SK-N-SH (cell line): ENCODE measurements around the gene NFIA. TPM values are rescaled to one million over a fixed set of nuclear protein-coding genes. Genes with fewer than 3 reads are reported as not detected.
"Not testable (repeated sequence)": the region's sequence is repeated elsewhere in the genome, so short reads cannot be mapped to it uniquely, and the experiment has no call there.

Experiments
- CTCF ChIA-PET: fragments of 300-600, 350-600 bp; formaldehyde crosslinking; extraction: SDS; loops from one replicate; lab custom pipeline; 2021; lab: Yijun Ruan, JAX
- POLR2A ChIA-PET: fragments of 350-600 bp; sonication (Branson Sonifier 250); formaldehyde crosslinking; extraction: SDS; loops from one replicate; lab custom pipeline; 2020; ENCODE audit warnings: antibody characterized with exemption, inconsistent platforms; lab: Yijun Ruan, JAX
- DNase-seq: peaks from one replicate; pipeline ENCODE4 v3.0.0; 2012
- H2AFZ ChIP-seq: fragments of 200-600 bp; sonication (generic); 2 replicates; pipeline ENCODE4 v1.8.1; 2016; ENCODE audit warnings: antibody characterized with exemption, mild to moderate bottlenecking, low read depth
- H3F3A ChIP-seq: fragments of 200-600 bp; sonication (generic); replicated peaks from 2 replicates; pipeline ENCODE3; 2016; ENCODE audit warnings: antibody characterized with exemption, mild to moderate bottlenecking; ENCODE audit not compliant: insufficient read depth
- H3K27ac ChIP-seq, 2 experiments: fragments of 200-500 bp in 1 of 2; fragments of 200-600 bp in 1 of 2; sonication (Bioruptor generic) in 1 of 2; sonication (generic), shearing (Covaris generic) in 1 of 2; 2 replicates each; pipeline versions ENCODE4 v1.5.1 to v1.6.1; 2014 to 2016; ENCODE audit warnings: low read depth in 2 of 2, inconsistent platforms in 1 of 2, low read length in 1 of 2, mild to moderate bottlenecking in 1 of 2, mixed read lengths in 1 of 2
- H3K27me3 ChIP-seq: fragments of 200-600 bp; sonication (generic), shearing (Covaris generic); 2 replicates; pipeline ENCODE4 v1.6.1; 2016; ENCODE audit warnings: mixed run types; ENCODE audit not compliant: insufficient read depth
- H3K36me3 ChIP-seq, 2 experiments: fragments of 200-500 bp in 1 of 2; fragments of 200-600 bp in 1 of 2; sonication (Bioruptor generic) in 1 of 2; sonication (generic) in 1 of 2; replicated peaks in 1 of 2; 2 replicates each; pipeline versions ENCODE3 to v1.5.1; 2014 to 2016; ENCODE audit warnings: low read length in 1 of 2, mild to moderate bottlenecking in 1 of 2; ENCODE audit not compliant: insufficient read depth in 2 of 2, control insufficient read depth in 1 of 2
- H3K4me1 ChIP-seq, 2 experiments: fragments of 200-500 bp in 1 of 2; fragments of 200-600 bp in 1 of 2; sonication (Bioruptor generic) in 1 of 2; sonication (generic), shearing (Covaris generic) in 1 of 2; 2 replicates each; pipeline versions ENCODE4 v1.5.1 to v1.6.1; 2014 to 2016; ENCODE audit warnings: low read depth in 1 of 2, low read length in 1 of 2, mixed run types in 1 of 2; ENCODE audit not compliant: insufficient read depth in 2 of 2, control insufficient read depth in 1 of 2
- H3K4me2 ChIP-seq: fragments of 200-600 bp; sonication (generic), shearing (Covaris generic); 2 replicates; pipeline ENCODE4 v1.6.1; 2017; ENCODE audit warnings: mixed run types
- H3K4me3 ChIP-seq, 2 experiments: fragments of 200-500 bp in 1 of 2; fragments of 200-600 bp in 1 of 2; sonication (Bioruptor generic) in 1 of 2; sonication (generic), shearing (Covaris generic) in 1 of 2; 2 replicates each; pipeline versions ENCODE4 v1.5.1 to v1.8.1; 2014 to 2016; ENCODE audit warnings: low read depth in 2 of 2, inconsistent platforms in 1 of 2, low read length in 1 of 2, mild to moderate bottlenecking in 1 of 2, mixed read lengths in 1 of 2, moderate library complexity in 1 of 2
- H3K79me2 ChIP-seq: fragments of 200-600 bp; sonication (generic); 2 replicates; pipeline ENCODE4 v1.8.1; 2017; ENCODE audit warnings: mild to moderate bottlenecking; ENCODE audit not compliant: insufficient read depth
- H3K9ac ChIP-seq: fragments of 200-600 bp; sonication (generic); 2 replicates; pipeline ENCODE4 v1.6.1; 2017; ENCODE audit warnings: mixed run types
- H3K9me2 ChIP-seq: fragments of 200-600 bp; sonication (generic); 2 replicates; pipeline ENCODE4 v1.6.1; 2017; ENCODE audit warnings: mixed run types
- H3K9me3 ChIP-seq: fragments of 200-600 bp; sonication (generic); 2 replicates; pipeline ENCODE4 v1.6.1; 2017; ENCODE audit warnings: mixed run types, mild to moderate bottlenecking, moderate library complexity
- H4K20me1 ChIP-seq: fragments of 200-600 bp; sonication (generic); 2 replicates; pipeline ENCODE4 v1.6.1; 2017; ENCODE audit warnings: mild to moderate bottlenecking, mixed run types; ENCODE audit not compliant: insufficient read depth
- CTCF ChIP-seq: fragments of 200-600 bp; sonication (generic); IDR thresholded peaks from 2 replicates; pipeline ENCODE4 v1.6.1; 2017; ENCODE audit warnings: antibody characterized with exemption, mild to moderate bottlenecking, moderate library complexity
- EP300 ChIP-seq, 2 experiments: IDR thresholded peaks; 2 replicates each; pipeline versions ENCODE4 v1.4.0 to v1.6.1; 2012; ENCODE audit warnings: borderline replicate concordance in 1 of 2, low read depth in 1 of 2, low read length in 1 of 2
- FOSL2 ChIP-seq: IDR thresholded peaks from 2 replicates; pipeline ENCODE4 v1.4.0; 2012; ENCODE audit warnings: low read depth, mild to moderate bottlenecking, moderate library complexity, borderline replicate concordance
- FOXJ3 ChIP-seq: sonication (generic); formaldehyde crosslinking; IDR thresholded peaks from 2 replicates; pipeline ENCODE4 v1.5.1; 2020; ENCODE audit warnings: mild to moderate bottlenecking, missing genetic modification reagents
- FOXM1 ChIP-seq: IDR thresholded peaks from 2 replicates; pipeline ENCODE4 v1.4.0; 2012; ENCODE audit warnings: low read depth, mild to moderate bottlenecking
- GABPA ChIP-seq: IDR thresholded peaks from 2 replicates; pipeline ENCODE4 v1.4.0; 2012; ENCODE audit warnings: low read depth, mild to moderate bottlenecking
- JUND ChIP-seq: IDR thresholded peaks from 2 replicates; pipeline ENCODE4 v1.4.0; 2012
- MEF2A ChIP-seq: IDR thresholded peaks from 2 replicates; pipeline ENCODE4 v1.4.0; 2012; ENCODE audit warnings: low read depth, borderline replicate concordance
- NFIC ChIP-seq: IDR thresholded peaks from 2 replicates; pipeline ENCODE4 v1.4.0; 2012; ENCODE audit warnings: borderline replicate concordance
- NRF1 ChIP-seq: IDR thresholded peaks from 2 replicates; pipeline ENCODE4 v1.6.1; 2012; ENCODE audit warnings: low read depth, mild to moderate bottlenecking, low read length
- POLR2AphosphoS5 ChIP-seq: IDR thresholded peaks from 2 replicates; pipeline ENCODE4 v1.6.1; 2012; ENCODE audit warnings: low read depth, low read length
- RCOR1 ChIP-seq: fragments of 150-350 bp; IDR thresholded peaks from 2 replicates; pipeline ENCODE4 v1.6.1; 2017; ENCODE audit warnings: antibody characterized with exemption, low read length
- REST ChIP-seq: IDR thresholded peaks from 2 replicates; pipeline ENCODE4 v1.6.1; 2012; ENCODE audit warnings: mild to moderate bottlenecking, low read depth, low read length, moderate library complexity
- RXRA ChIP-seq: IDR thresholded peaks from 2 replicates; pipeline ENCODE4 v1.4.0; 2012; ENCODE audit warnings: low read depth, mild to moderate bottlenecking, borderline replicate concordance
- SMC3 ChIP-seq: IDR thresholded peaks from 2 replicates; pipeline ENCODE4 v1.6.1; 2012; ENCODE audit warnings: low read depth, low read length, improper control_type of control experiment
- TCF12 ChIP-seq: IDR thresholded peaks from 2 replicates; pipeline ENCODE4 v1.4.0; 2012
- TEAD4 ChIP-seq: IDR thresholded peaks from 2 replicates; pipeline ENCODE4 v1.4.0; 2012; ENCODE audit warnings: mild to moderate bottlenecking, borderline replicate concordance; ENCODE audit not compliant: insufficient read depth
- USF1 ChIP-seq: IDR thresholded peaks from 2 replicates; pipeline ENCODE4 v1.4.0; 2012; ENCODE audit warnings: low read depth, borderline replicate concordance
- USF2 ChIP-seq: fragments of 150-350 bp; IDR thresholded peaks from 2 replicates; pipeline ENCODE4 v1.6.1; 2017; ENCODE audit warnings: antibody characterized with exemption, low read length, low read depth, borderline replicate concordance
- WGBS: methylation state at CpG from one replicate; pipeline ENCODE4 v1.1.6; 2017; ENCODE audit warnings: low lambda C conversion rate; 5-methylcytosine and 5-hydroxymethylcytosine counted together
- polyA plus RNA-seq, 3 experiments: library from polyadenylated mRNA; depleted of rRNA; stranded (reverse); fragments of >200 nt; gene quantifications; 2 replicates each; pipeline ENCODE4 v1.2.3, GENCODE V29; 2012

Gene NFIA
- polyA plus RNA-seq, 1 of the 3 experiments (the other 2 are of a cell fraction), result 3.3 TPM

- no peak overlapping the region for H3K4me3 ChIP-seq
- no peaks in the 10 kb centered on the region for H3K9me2 ChIP-seq
- POLR2A ChIA-PET, result no interaction called here
- no peak for TF ChIP-seq JUND
- TF ChIP-seq MEF2A, result no peak
- TF ChIP-seq SMC3, result no peak
- no peak for TF ChIP-seq GABPA
- no peak for TF ChIP-seq POLR2AphosphoS5
- TF ChIP-seq RXRA, result no peak
- no peak for TF ChIP-seq TEAD4
- TF ChIP-seq TCF12, result no peak
- TF ChIP-seq USF2, result no peak
- TF ChIP-seq USF1, result no peak
- no peak for TF ChIP-seq CTCF
- TF ChIP-seq FOSL2, result no peak
- no peak for TF ChIP-seq REST
- TF ChIP-seq RCOR1, result no peak
- TF ChIP-seq NRF1, result no peak
- TF ChIP-seq EP300 (IDR thresholded peaks at IDR 0.05; ENCODE audit: borderline replicate concordance in 1 of 2, low read depth in 1 of 2, low read length in 1 of 2), result no peak
- TF ChIP-seq NFIC, result no peak
- no peak for TF ChIP-seq FOXM1
- no peak for TF ChIP-seq FOXJ3 (CRISPR knock-in tag)
- H2AFZ ChIP-seq, result no peak overlapping the region
- H3K27ac ChIP-seq, result no peak overlapping the region
- no peaks in the 10 kb centered on the region for H3K27me3 ChIP-seq
- no peak for DNase-seq
- H3F3A ChIP-seq, result no peaks in the 10 kb centered on the region
- no peak overlapping the region for H3K4me2 ChIP-seq
- no peaks in the 10 kb centered on the region for H3K4me1 ChIP-seq
- no peaks in the 10 kb centered on the region for H4K20me1 ChIP-seq
- CTCF ChIA-PET, result interaction anchor here (1.0 to 2.2 kb wide), 3 partner anchors 18 to 410 kb away, joined by 3 to 5 read pairs (median 3); no protein-coding TSS in a partner anchor
- no peaks in the 10 kb centered on the region for H3K79me2 ChIP-seq
- H3K9ac ChIP-seq, result no peak overlapping the region
- peaks cover 4% of the 10 kb centered on the region in 2 experiments for H3K36me3 ChIP-seq
- H3K9me3 ChIP-seq, result no peaks in the 10 kb centered on the region
- 81% methylated on average over 4 of the region's 4 CpGs for WGBS
Observed at GRCh38 chr1:61463220-61463619, 380.9 kb downstream of the NFIA start.

GRCh38 chr1:61467836-61468235, 385.5 kb downstream of the NFIA start:
- H3K27ac ChIP-seq, POLR2A ChIA-PET, DNase-seq, H3F3A ChIP-seq, H3K36me3 ChIP-seq, H2AFZ ChIP-seq, H4K20me1 ChIP-seq, H3K4me2 ChIP-seq, H3K4me3 ChIP-seq, H3K4me1 ChIP-seq, H3K9ac ChIP-seq, H3K27me3 ChIP-seq, CTCF ChIA-PET, H3K79me2 ChIP-seq, H3K9me3 ChIP-seq, H3K9me2 ChIP-seq: not testable (repeated sequence)
- 100% methylated on average over 5 of the region's 5 CpGs for WGBS
